Measurements from ENCODE around the gene LRBA.

DNA sequence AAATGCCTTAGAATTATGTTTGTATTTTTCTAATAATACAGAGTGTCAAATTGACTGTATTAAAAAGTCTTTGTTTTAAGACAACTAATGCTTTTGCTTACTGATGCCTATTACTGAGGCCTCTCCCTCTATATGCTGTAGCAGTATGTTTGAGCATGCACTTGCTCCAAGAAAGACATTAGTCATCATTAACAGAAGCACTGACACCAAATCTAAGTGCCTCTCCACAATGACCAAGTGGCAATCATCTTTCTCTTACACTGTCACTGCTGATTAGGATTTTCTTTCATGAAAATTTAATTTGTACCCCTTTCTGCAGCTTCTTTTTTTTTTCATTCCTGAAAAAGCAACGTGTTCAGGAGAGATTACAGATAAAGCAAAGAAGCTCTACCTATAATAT lies 444.2 kb downstream of the LRBA start:
- TF ChIP-seq EZH2 (IDR thresholded peaks at IDR 0.05; ENCODE audit: borderline replicate concordance, low read length), result no peak
- no peak for TF ChIP-seq CTCF (IDR thresholded peaks at IDR 0.05; ENCODE audit: low read length)

All from OCI-LY1 (cell line).